Endothelial cell of umbilical vein (primary cell): ENCODE measurements around the gene SPDYE1. TPM values are rescaled to one million over a fixed set of nuclear protein-coding genes. Genes with fewer than 3 reads are reported as not detected.

ENCODE experiments used
- BruUV-seq: library from RNA; stranded (reverse); fragments of 400-500 nt; replicated peaks from 2 replicates; lab custom pipeline; 2021; lab: Mats Ljungman, UMichigan
- CTCF ChIA-PET: fragments of 300-600, 350-600 bp; sonication (Branson Sonifier 250); formaldehyde crosslinking; loops from one replicate; lab custom pipeline; 2021; ENCODE audit warnings: antibody characterized with exemption, inconsistent platforms; lab: Charles Lee
- POLR2A ChIA-PET: fragments of 300-600, 350-600 bp; sonication (Branson Sonifier 250); formaldehyde crosslinking; loops from one replicate; lab custom pipeline; 2021; ENCODE audit warnings: antibody characterized with exemption, inconsistent platforms; lab: Charles Lee
- DNase-seq: peaks from one replicate; pipeline ENCODE4 v3.0.0-alpha.2; 2011; ENCODE audit warnings: low read depth, low spot score
- FAIRE-seq: peaks from 2 replicates; lab custom pipeline; 2011; peaks lifted over from hg19 to GRCh38; lab: Jason Lieb, UNC
- H2AFZ ChIP-seq: 2 replicates; pipeline ENCODE4 v1.6.0; 2012; ENCODE audit warnings: low read depth, low read length, control low read depth, inconsistent platforms
- H3K27ac ChIP-seq: 2 replicates; pipeline ENCODE4 v1.5.1; 2011; ENCODE audit warnings: low read depth, mild to moderate bottlenecking, control low read depth, low read length, moderate library complexity; ENCODE audit not compliant: insufficient read depth
- H3K27me3 ChIP-seq, 2 experiments: 2 replicates each; pipeline versions ENCODE4 v1.6.0 to v1.6.1; 2011; ENCODE audit warnings: low read length in 2 of 2, mixed read lengths in 1 of 2; ENCODE audit not compliant: control insufficient read depth in 2 of 2, insufficient read depth in 2 of 2
- H3K36me3 ChIP-seq, 2 experiments: 2 replicates in 1 of 2; 3 replicates in 1 of 2; pipeline ENCODE4 v1.5.1; 2011; ENCODE audit warnings: low read length in 2 of 2, mild to moderate bottlenecking in 1 of 2, moderate library complexity in 1 of 2; ENCODE audit not compliant: control insufficient read depth in 2 of 2, insufficient read depth in 2 of 2; ENCODE audit errors: extremely low read depth in 1 of 2
- H3K4me1 ChIP-seq: 3 replicates; pipeline ENCODE4 v1.5.1; 2011; ENCODE audit warnings: mild to moderate bottlenecking, low read length; ENCODE audit not compliant: control insufficient read depth, insufficient read depth; ENCODE audit errors: extremely low read depth
- H3K4me2 ChIP-seq: 2 replicates; pipeline ENCODE4 v1.6.1; 2011; ENCODE audit warnings: low read length, control low read depth, mixed read lengths; ENCODE audit not compliant: insufficient read depth
- H3K4me3 ChIP-seq, 3 experiments: fragments of 200-600 bp in 1 of 3; sonication (generic), shearing (Covaris generic) in 1 of 3; replicated peaks in 1 of 3; 2 replicates each; pipeline ENCODE4 v1.5.1; 2011 to 2016; ENCODE audit warnings: control low read depth in 3 of 3, low read length in 3 of 3, mild to moderate bottlenecking in 2 of 3, inconsistent platforms in 1 of 3, low read depth in 1 of 3, moderate library complexity in 1 of 3; ENCODE audit not compliant: insufficient read depth in 1 of 3
- H3K79me2 ChIP-seq: 2 replicates; pipeline ENCODE4 v1.6.0; 2012; ENCODE audit warnings: low read length, inconsistent platforms; ENCODE audit not compliant: control insufficient read depth, insufficient read depth
- H3K9ac ChIP-seq: replicated peaks from 2 replicates; pipeline ENCODE3; 2011; ENCODE audit warnings: low read length, control low read depth; ENCODE audit not compliant: insufficient read depth; ENCODE audit errors: extremely low read depth
- H3K9me1 ChIP-seq: replicated peaks from 3 replicates; pipeline ENCODE4 v1.6.0; 2011; ENCODE audit warnings: mild to moderate bottlenecking, low read length; ENCODE audit not compliant: control insufficient read depth, insufficient read depth; ENCODE audit errors: extremely low read depth
- H3K9me3 ChIP-seq: replicated peaks from 2 replicates; pipeline ENCODE4 v1.5.1; 2012; ENCODE audit warnings: low read length, inconsistent platforms; ENCODE audit not compliant: control insufficient read depth, insufficient read depth
- H4K20me1 ChIP-seq: replicated peaks from 2 replicates; pipeline ENCODE3; 2011; ENCODE audit warnings: mild to moderate bottlenecking, low read length; ENCODE audit not compliant: control insufficient read depth, insufficient read depth; ENCODE audit errors: extremely low read depth
- CTCF ChIP-seq, 2 donors: IDR thresholded peaks; 1 replicate in 1 of 2; 2 replicates in 1 of 2; pipeline ENCODE4 v1.5.1; 2011; ENCODE audit warnings: low read length in 2 of 2, mild to moderate bottlenecking in 2 of 2, moderate library complexity in 2 of 2, control low read depth in 1 of 2, inconsistent platforms in 1 of 2, low read depth in 1 of 2; ENCODE audit not compliant: insufficient read depth in 1 of 2; ENCODE audit errors: extremely low read depth in 1 of 2
- EZH2 ChIP-seq: IDR thresholded peaks from 2 replicates; pipeline ENCODE4 v1.6.1; 2012; ENCODE audit warnings: borderline replicate concordance, low read depth, mild to moderate bottlenecking, moderate library complexity, low read length, inconsistent platforms; ENCODE audit not compliant: severe bottlenecking
- FOS ChIP-seq: IDR thresholded peaks from 2 replicates; pipeline ENCODE4 v1.6.1; 2011; ENCODE audit warnings: mild to moderate bottlenecking, low read length, moderate library complexity, borderline replicate concordance; ENCODE audit not compliant: insufficient read depth
- GATA2 ChIP-seq: IDR thresholded peaks from 2 replicates; pipeline ENCODE4 v1.7.0; 2011; ENCODE audit warnings: low read depth, mild to moderate bottlenecking, moderate library complexity, mixed read lengths, low read length; ENCODE audit not compliant: insufficient read length, insufficient read depth
- JUN ChIP-seq: IDR thresholded peaks from 2 replicates; pipeline ENCODE4 v1.6.1; 2011; ENCODE audit warnings: borderline replicate concordance, low read depth; ENCODE audit not compliant: insufficient read length, insufficient read depth
- MAX ChIP-seq: IDR thresholded peaks from 2 replicates; pipeline ENCODE4 v1.6.1; 2011; ENCODE audit not compliant: insufficient read depth, insufficient read length
- MYC ChIP-seq: IDR thresholded peaks from one replicate; pipeline ENCODE4 v1.6.1; 2011; ENCODE audit warnings: mild to moderate bottlenecking, low read depth, low read length
- POLR2A ChIP-seq: IDR thresholded peaks from 2 replicates; pipeline ENCODE4 v1.6.1; 2012; ENCODE audit warnings: low read depth, mild to moderate bottlenecking, control low read depth, low read length
- POLR2AphosphoS5 ChIP-seq: IDR thresholded peaks from 2 replicates; pipeline ENCODE4 v1.6.1; 2012; ENCODE audit warnings: low read depth, mild to moderate bottlenecking, control low read depth, low read length, moderate library complexity; ENCODE audit not compliant: insufficient read depth
- dilution Hi-C: fragments of 300-500 bp; cut with MboI; formaldehyde crosslinking; loops from one replicate; pipeline ENCODE4 v1.15.0; 2019; ENCODE audit warnings: low sequenced_read_pairs; ENCODE audit not compliant: extremely low pct_ligation_motif_present
- intact Hi-C: fragments of 100-400 bp; cut with micrococcal nuclease; formaldehyde crosslinking; loops from one replicate; pipeline ENCODE4 v1.10.0; 2022
- polyA plus RNA-seq, 4 experiments: library from polyadenylated mRNA; depleted of rRNA in 3 of 4; stranded (reverse) in 3 of 4; unstranded in 1 of 4; fragments of >200 nt; gene quantifications; 2 replicates each; pipeline versions ENCODE4 v1.2.1 to v1.2.3, GENCODE V29; 2011 to 2012; ENCODE audit warnings: missing spikeins in 1 of 4
- total RNA-seq: library from RNA; stranded (reverse); gene quantifications from 2 replicates; pipeline ENCODE4 v1.2.3, GENCODE V29; 2021

SPDYE1 gene
- total and polyA plus RNA-seq, 2 donors (not counting 3 experiments of a cell fraction or from before 2014, with no cell fraction given) = not detected

GRCh38 chr7:44046321-44047061 is 48.8 kb downstream of the SPDYE1 start:
- Histone ChIP-seq H3K4me3 (no peak overlapping the region), H3K4me2 (no peak overlapping the region), H3K79me2 (peaks cover 44% of the 10 kb centered on the region), H2AFZ (no peak overlapping the region), H3K36me3 (peaks cover 2 to 17% of the 10 kb centered on the region in 2 experiments), H3K27ac (no peak overlapping the region), H3K27me3 (no peaks in the 10 kb centered on the region), H3K9ac (no peak overlapping the region), H3K9me3 (no peaks in the 10 kb centered on the region), H4K20me1 (no peaks in the 10 kb centered on the region), H3K9me1 (no peaks in the 10 kb centered on the region), H3K4me1 (peaks cover 15% of the 10 kb centered on the region)
- BruUV-seq = no TSS peak
- intact Hi-C loops (no loop called here), dilution Hi-C loops (no loop called here)
- DNase-seq = no peak
- CTCF ChIA-PET = interaction anchor here (1.5 to 2.2 kb wide), 2 partner anchors 20 to 26 kb away, joined by 3 to 7 read pairs; no protein-coding TSS in a partner anchor
- TF ChIP-seq MAX (no peak), CTCF (IDR thresholded peaks at IDR 0.05; ENCODE audit: extremely low read depth in 1 of 2, insufficient read depth in 1 of 2, low read depth in 1 of 2, low read length in 2 of 2) (no peak), MYC (no peak), POLR2A (no peak), GATA2 (no peak), EZH2 (no peak), FOS (no peak), POLR2AphosphoS5 (no peak), JUN (no peak)
- POLR2A ChIA-PET = no interaction called here
- FAIRE-seq = no peak
